Measurements from ENCODE around the gene RAB3C.

RAB3C gene

DNA sequence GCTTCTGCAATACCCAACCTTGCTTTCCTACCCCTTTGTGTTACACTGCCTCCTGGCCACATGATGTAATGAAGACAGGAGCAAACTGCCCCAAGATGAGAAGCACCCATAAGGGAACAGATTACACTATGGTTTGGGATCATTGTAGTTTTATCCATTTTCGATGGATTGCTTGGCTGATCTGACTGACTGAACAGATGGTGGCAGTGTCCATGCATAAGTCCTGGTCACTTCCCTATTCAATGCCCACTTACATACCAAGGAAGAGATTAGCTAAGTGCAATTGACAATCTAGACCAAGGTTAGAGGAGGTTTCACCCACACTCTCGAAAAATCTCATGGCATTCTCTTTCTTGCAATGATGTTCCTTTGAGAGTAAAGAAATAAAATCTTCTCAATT is 319.9 kb downstream of the RAB3C start:
- no peak for ATAC-seq
- TF ChIP-seq RARB (CRISPR knock-in tag; IDR thresholded peaks at IDR 0.05) (no peak), BACH2 (CRISPR knock-in tag; IDR thresholded peaks at IDR 0.05; ENCODE audit: borderline replicate concordance) (no peak), CSRNP3 (CRISPR knock-in tag; IDR thresholded peaks at IDR 0.05) (no peak), ZFP3 (CRISPR knock-in tag; IDR thresholded peaks at IDR 0.05) (no peak), GLIS3 (CRISPR knock-in tag; IDR thresholded peaks at IDR 0.05) (no peak), ZC3H10 (CRISPR knock-in tag; IDR thresholded peaks at IDR 0.05) (no peak), TSHZ2 (CRISPR knock-in tag; IDR thresholded peaks at IDR 0.05) (no peak)
- TF ChIP-seq, protein P1, sequence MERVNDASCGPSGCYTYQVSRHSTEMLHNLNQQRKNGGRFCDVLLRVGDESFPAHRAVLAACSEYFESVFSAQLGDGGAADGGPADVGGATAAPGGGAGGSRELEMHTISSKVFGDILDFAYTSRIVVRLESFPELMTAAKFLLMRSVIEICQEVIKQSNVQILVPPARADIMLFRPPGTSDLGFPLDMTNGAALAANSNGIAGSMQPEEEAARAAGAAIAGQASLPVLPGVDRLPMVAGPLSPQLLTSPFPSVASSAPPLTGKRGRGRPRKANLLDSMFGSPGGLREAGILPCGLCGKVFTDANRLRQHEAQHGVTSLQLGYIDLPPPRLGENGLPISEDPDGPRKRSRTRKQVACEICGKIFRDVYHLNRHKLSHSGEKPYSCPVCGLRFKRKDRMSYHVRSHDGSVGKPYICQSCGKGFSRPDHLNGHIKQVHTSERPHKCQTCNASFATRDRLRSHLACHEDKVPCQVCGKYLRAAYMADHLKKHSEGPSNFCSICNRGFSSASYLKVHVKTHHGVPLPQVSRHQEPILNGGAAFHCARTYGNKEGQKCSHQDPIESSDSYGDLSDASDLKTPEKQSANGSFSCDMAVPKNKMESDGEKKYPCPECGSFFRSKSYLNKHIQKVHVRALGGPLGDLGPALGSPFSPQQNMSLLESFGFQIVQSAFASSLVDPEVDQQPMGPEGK (CRISPR knock-in tag; IDR thresholded peaks at IDR 0.05; ENCODE audit: borderline replicate concordance) = no peak

DNA sequence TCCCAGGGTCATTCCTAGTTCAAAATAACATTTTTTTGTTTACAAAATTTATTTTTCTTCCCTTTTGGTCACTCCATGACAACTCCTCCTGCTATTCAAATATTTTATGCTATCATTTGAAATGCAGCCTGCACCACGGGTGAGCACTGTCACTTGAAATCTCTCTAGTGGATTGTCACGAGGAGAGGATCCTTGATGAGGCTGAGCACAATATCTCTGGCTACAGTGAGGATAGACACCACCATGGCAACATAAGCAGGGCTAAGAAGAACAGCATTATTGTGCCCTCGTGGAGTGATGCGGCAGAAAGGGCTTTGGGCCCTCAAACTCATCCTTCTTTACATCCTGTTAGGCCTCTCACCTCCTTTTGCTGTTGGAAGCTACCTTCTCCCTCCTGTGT is 321.9 kb downstream of the RAB3C start:
- TF ChIP-seq BACH2 (CRISPR knock-in tag; IDR thresholded peaks at IDR 0.05; ENCODE audit: borderline replicate concordance) (no peak), RARB (CRISPR knock-in tag; IDR thresholded peaks at IDR 0.05) (no peak), ZFP30 (CRISPR knock-in tag; IDR thresholded peaks at IDR 0.05) (no peak), TSHZ2 (CRISPR knock-in tag; IDR thresholded peaks at IDR 0.05) (no peak), OSR1 (CRISPR knock-in tag; IDR thresholded peaks at IDR 0.05) (no peak), ZC3H10 (CRISPR knock-in tag; IDR thresholded peaks at IDR 0.05) (no peak), CSRNP3 (CRISPR knock-in tag; IDR thresholded peaks at IDR 0.05) (no peak), ESRRG (CRISPR knock-in tag; IDR thresholded peaks at IDR 0.05) (no peak), TCF4 (CRISPR knock-in tag; IDR thresholded peaks at IDR 0.05; ENCODE audit: borderline replicate concordance) (no peak), TOX (CRISPR knock-in tag; IDR thresholded peaks at IDR 0.05; ENCODE audit: borderline replicate concordance) (no peak), ARNTL (CRISPR knock-in tag; IDR thresholded peaks at IDR 0.05; ENCODE audit: borderline replicate concordance, low read depth) (no peak), PPARA (CRISPR knock-in tag; IDR thresholded peaks at IDR 0.05; ENCODE audit: borderline replicate concordance) (no peak), GLIS3 (CRISPR knock-in tag; IDR thresholded peaks at IDR 0.05) (no peak), ISL1 (CRISPR knock-in tag; IDR thresholded peaks at IDR 0.05) (no peak), ZNF565 (CRISPR knock-in tag; conservative IDR thresholded peaks at IDR 0.05; ENCODE audit: low read depth) (no peak), ZNF70 (CRISPR knock-in tag; IDR thresholded peaks at IDR 0.05) (no peak), CSDC2 (CRISPR knock-in tag; IDR thresholded peaks at IDR 0.05) (no peak), ZNF8 (CRISPR knock-in tag; IDR thresholded peaks at IDR 0.05) (no peak)
- TF ChIP-seq, protein P2, sequence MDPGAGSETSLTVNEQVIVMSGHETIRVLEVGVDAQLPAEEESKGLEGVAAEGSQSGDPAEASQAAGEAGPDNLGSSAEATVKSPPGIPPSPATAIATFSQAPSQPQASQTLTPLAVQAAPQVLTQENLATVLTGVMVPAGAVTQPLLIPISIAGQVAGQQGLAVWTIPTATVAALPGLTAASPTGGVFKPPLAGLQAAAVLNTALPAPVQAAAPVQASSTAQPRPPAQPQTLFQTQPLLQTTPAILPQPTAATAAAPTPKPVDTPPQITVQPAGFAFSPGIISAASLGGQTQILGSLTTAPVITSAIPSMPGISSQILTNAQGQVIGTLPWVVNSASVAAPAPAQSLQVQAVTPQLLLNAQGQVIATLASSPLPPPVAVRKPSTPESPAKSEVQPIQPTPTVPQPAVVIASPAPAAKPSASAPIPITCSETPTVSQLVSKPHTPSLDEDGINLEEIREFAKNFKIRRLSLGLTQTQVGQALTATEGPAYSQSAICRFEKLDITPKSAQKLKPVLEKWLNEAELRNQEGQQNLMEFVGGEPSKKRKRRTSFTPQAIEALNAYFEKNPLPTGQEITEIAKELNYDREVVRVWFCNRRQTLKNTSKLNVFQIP (CRISPR knock-in tag; IDR thresholded peaks at IDR 0.05; ENCODE audit: borderline replicate concordance, low read depth) = no peak
- TF ChIP-seq, protein P1 (CRISPR knock-in tag; IDR thresholded peaks at IDR 0.05; ENCODE audit: borderline replicate concordance) = no peak
- no peak for ATAC-seq

Measured in SK-N-SH treated with all-trans-retinoic acid at 6 μM for 48 hours (cell line).